ENCODE results near the gene CPSF7.

- no peak for TF ChIP-seq EZH2 (IDR thresholded peaks at IDR 0.05; ENCODE audit: borderline replicate concordance, insufficient read depth, low read depth, low read length, poor library complexity, severe bottlenecking)
- no peak for TF ChIP-seq CTCF (IDR thresholded peaks at IDR 0.05)
Observed at GRCh38 chr11:61403658-61404057, 26.1 kb downstream of the CPSF7 start.
